ENCODE measurements around the gene AGBL3. TPM values are rescaled to one million over a fixed set of nuclear protein-coding genes. Genes with fewer than 3 reads are reported as not detected.

AGBL3 gene
- total and polyA plus RNA-seq, 2 experiments from 2014 or later: 3.2 to 5.6 TPM

GRCh38 chr7:135083005-135083404 lies 96.7 kb downstream of the AGBL3 start:
- Mint-ChIP-seq H3K4me1 (peaks cover 12% of the 10 kb centered on the region; the same call in 2 of the 3 replicates), H3K4me3 (no peak overlapping the region), H3K27me3 (ENCODE audit: insufficient read depth, low read depth, poor library complexity) (peaks cover 1% of the 10 kb centered on the region), H3K9me3 (no peaks in the 10 kb centered on the region), H3K27ac (no peak overlapping the region), H3K36me3 (ENCODE audit: low read depth) (no peaks in the 10 kb centered on the region)
- H3K4me2 ChIP-seq: no peak overlapping the region
- H3K4me1 ChIP-seq (ENCODE audit: insufficient read depth): peaks cover 14% of the 10 kb centered on the region; the same call in 1 of the 2 replicates
- no peaks in the 10 kb centered on the region for H3F3A ChIP-seq (replicated peaks; ENCODE audit: low read depth)
- H2AFZ ChIP-seq: no peak overlapping the region
- H3K9me2 ChIP-seq (ENCODE audit: insufficient read depth): no peaks in the 10 kb centered on the region
- H4K20me1 ChIP-seq (replicated peaks; ENCODE audit: insufficient read depth): no peaks in the 10 kb centered on the region
- no peaks in the 10 kb centered on the region for H3K27me3 ChIP-seq (ENCODE audit: insufficient read depth)
- no peak overlapping the region for H3K4me3 ChIP-seq
- H3K27ac ChIP-seq (ENCODE audit: low read depth): no peak overlapping the region
- TF ChIP-seq ZNF331 (CRISPR knock-in tag; IDR thresholded peaks at IDR 0.05; ENCODE audit: low read depth) (no peak), EZH2 (IDR thresholded peaks at IDR 0.05; ENCODE audit: low read depth, unreplicated experiment) (no peak), JUNB (IDR thresholded peaks at IDR 0.05; ENCODE audit: unreplicated experiment) (no peak), POLR2AphosphoS5 (IDR thresholded peaks at IDR 0.05; ENCODE audit: low read depth) (no peak)
- no peaks in the 10 kb centered on the region for H3K79me2 ChIP-seq (replicated peaks; ENCODE audit: insufficient read depth)
- DNase-seq (ENCODE audit: low spot score): no peak
- H3K36me3 ChIP-seq (ENCODE audit: insufficient read depth): no peaks in the 10 kb centered on the region
- ATAC-seq: no peak

- H3K36me3 Mint-ChIP-seq (ENCODE audit: low read depth): peaks cover 11% of the 10 kb centered on the region; the same call in 2 of the 3 replicates
- no peak overlapping the region for H3K4me3 Mint-ChIP-seq
- Histone ChIP-seq H3K27ac (ENCODE audit: low read depth) (no peak overlapping the region), H3K4me2 (no peak overlapping the region), H3K4me3 (no peak overlapping the region), H3K27me3 (ENCODE audit: insufficient read depth) (no peaks in the 10 kb centered on the region), H3K4me1 (ENCODE audit: insufficient read depth) (0 out of 2 replicates have a peak, but pooled peaks cover 3% of the 10 kb centered on the region), H3F3A (replicated peaks; ENCODE audit: low read depth) (no peaks in the 10 kb centered on the region), H3K79me2 (replicated peaks; ENCODE audit: insufficient read depth) (no peaks in the 10 kb centered on the region), H3K36me3 (ENCODE audit: insufficient read depth) (no peaks in the 10 kb centered on the region; the same call in 1 of the 2 replicates), H2AFZ (no peak overlapping the region), H4K20me1 (replicated peaks; ENCODE audit: insufficient read depth) (no peaks in the 10 kb centered on the region), H3K9me2 (ENCODE audit: insufficient read depth) (no peaks in the 10 kb centered on the region)
- H3K27me3 Mint-ChIP-seq (ENCODE audit: insufficient read depth, low read depth, poor library complexity): no peaks in the 10 kb centered on the region
- DNase-seq (ENCODE audit: low spot score) (no peak), ATAC-seq (no peak)
- peaks cover 7% of the 10 kb centered on the region; the same call in 2 of the 3 replicates for H3K9me3 Mint-ChIP-seq
- H3K27ac Mint-ChIP-seq: no peak overlapping the region
- peaks cover 4% of the 10 kb centered on the region; the same call in 2 of the 3 replicates for H3K4me1 Mint-ChIP-seq
- TF ChIP-seq ZNF462 (CRISPR knock-in tag; IDR thresholded peaks at IDR 0.05) (no peak), EZH2phosphoT487 (IDR thresholded peaks at IDR 0.05; ENCODE audit: unreplicated experiment) (no peak), EZH2 (IDR thresholded peaks at IDR 0.05; ENCODE audit: low read depth, unreplicated experiment) (no peak), POLR2AphosphoS5 (IDR thresholded peaks at IDR 0.05; ENCODE audit: low read depth) (no peak), CTCF (conservative IDR thresholded peaks at IDR 0.05; ENCODE audit: low read depth in 2 of 2) (no peak), STAT1 (IDR thresholded peaks at IDR 0.05; ENCODE audit: unreplicated experiment) (no peak), ETS1 (IDR thresholded peaks at IDR 0.05) (no peak), JUNB (IDR thresholded peaks at IDR 0.05; ENCODE audit: unreplicated experiment) (no peak), ZNF114 (CRISPR knock-in tag; IDR thresholded peaks at IDR 0.05) (no peak), NANOG (IDR thresholded peaks at IDR 0.05; ENCODE audit: borderline replicate concordance) (no peak)
These were observed 102.3 kb downstream of the AGBL3 start for GRCh38 chr7:135088566-135088965.
